Measurements from ENCODE around the gene SLC12A5.

DNA sequence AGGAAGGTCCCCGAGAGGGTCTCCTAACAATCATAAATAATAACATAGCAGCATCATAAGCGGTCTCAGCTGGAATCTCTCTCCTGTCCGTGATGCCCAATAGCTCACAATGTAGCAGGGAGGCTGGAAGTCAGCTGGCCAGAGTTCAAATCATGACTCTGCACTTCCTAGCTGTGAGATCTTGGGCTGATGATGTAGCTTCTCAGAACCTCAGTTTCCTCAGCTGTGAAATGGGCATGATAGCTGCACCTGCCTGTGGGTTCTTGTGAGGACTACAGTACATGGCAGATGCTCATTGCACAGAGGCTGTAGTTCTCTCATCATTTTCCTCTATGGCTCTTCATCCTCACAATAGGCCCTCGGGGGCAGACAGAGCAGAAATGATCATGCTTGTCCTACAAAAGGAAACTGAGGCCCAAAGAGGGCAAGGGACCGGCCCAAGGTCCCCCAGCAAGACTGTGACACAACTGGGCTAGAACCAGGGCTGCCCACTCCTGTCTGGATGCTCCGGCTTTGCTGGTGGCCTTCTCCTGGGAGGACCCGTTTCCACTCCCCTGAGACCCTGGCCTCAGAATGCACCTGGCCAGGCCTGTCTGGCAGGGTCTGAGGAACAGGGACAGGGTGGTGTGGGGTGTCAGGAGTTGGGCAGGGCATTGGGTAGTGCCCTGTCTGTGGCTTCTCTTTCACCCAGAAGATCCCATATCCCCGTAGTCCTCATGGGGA, 17.7 kb downstream of the SLC12A5 start:
- TF ChIP-seq, protein P1, sequence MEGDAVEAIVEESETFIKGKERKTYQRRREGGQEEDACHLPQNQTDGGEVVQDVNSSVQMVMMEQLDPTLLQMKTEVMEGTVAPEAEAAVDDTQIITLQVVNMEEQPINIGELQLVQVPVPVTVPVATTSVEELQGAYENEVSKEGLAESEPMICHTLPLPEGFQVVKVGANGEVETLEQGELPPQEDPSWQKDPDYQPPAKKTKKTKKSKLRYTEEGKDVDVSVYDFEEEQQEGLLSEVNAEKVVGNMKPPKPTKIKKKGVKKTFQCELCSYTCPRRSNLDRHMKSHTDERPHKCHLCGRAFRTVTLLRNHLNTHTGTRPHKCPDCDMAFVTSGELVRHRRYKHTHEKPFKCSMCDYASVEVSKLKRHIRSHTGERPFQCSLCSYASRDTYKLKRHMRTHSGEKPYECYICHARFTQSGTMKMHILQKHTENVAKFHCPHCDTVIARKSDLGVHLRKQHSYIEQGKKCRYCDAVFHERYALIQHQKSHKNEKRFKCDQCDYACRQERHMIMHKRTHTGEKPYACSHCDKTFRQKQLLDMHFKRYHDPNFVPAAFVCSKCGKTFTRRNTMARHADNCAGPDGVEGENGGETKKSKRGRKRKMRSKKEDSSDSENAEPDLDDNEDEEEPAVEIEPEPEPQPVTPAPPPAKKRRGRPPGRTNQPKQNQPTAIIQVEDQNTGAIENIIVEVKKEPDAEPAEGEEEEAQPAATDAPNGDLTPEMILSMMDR (conservative IDR thresholded peaks at IDR 0.05): no peak
- no peak for TF ChIP-seq EZH2 (IDR thresholded peaks at IDR 0.05; ENCODE audit: low read depth)
